ENCODE data around the gene SESN2. TPM values are rescaled to one million over a fixed set of nuclear protein-coding genes. Genes with fewer than 3 reads are reported as not detected.

The SESN2 gene
- total and polyA plus RNA-seq, 7 experiments from 2014 or later = 2.3 to 50.7 (median 5.5) TPM

DNA sequence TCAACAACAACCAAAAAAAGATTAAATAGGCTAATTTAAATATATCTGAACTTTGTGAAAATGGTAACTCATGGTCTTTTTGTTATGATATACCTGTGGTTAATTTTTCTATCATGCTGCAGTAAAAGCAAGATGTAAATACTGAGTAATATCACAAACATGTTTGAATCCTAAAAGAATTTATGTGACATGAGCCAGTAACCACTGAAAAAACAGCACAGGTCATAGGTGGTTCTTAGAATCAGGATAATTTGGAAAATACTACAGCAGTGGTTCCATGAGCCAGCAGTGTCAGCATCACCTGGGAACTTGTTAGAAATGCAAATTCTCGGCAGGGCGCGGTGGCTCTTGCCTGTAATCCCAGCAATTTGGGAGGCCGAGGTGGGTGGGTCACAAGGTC is 19.3 kb upstream of the SESN2 start:
- DNase-seq (no peak), ATAC-seq (no peak)
- Mint-ChIP-seq H3K27me3 (no peaks in the 10 kb centered on the region), H3K9me3 (no peaks in the 10 kb centered on the region), H3K4me1 (peaks cover 12 to 29% (median 24%) of the 10 kb centered on the region in 7 donors), H3K27ac (no peak overlapping the region), H3K36me3 (peaks cover 0 to 4% (median 0%) of the 10 kb centered on the region in 5 donors), H3K4me3 (no peak overlapping the region)
- intact Hi-C loops (cut with micrococcal nuclease) = loop anchor here in 1 of 2 donors (10.0 kb wide), 1 partner anchor 645 kb away; no protein-coding TSS in a partner anchor
- POLR2A ChIA-PET = no interaction called here
- Histone ChIP-seq H3K4me3 (ENCODE audit: low read length) (no peak overlapping the region), H3K4me1 (ENCODE audit: control insufficient read depth in 2 of 2, insufficient read depth in 2 of 2, low read length in 2 of 2) (peaks cover 43 to 45% of the 10 kb centered on the region in 2 donors), H3K9me3 (ENCODE audit: control insufficient read depth in 2 of 3, low read length in 3 of 3) (no peaks in the 10 kb centered on the region), H3K27ac (ENCODE audit: low read depth, low read length) (no peak overlapping the region), H3K27me3 (ENCODE audit: control insufficient read depth in 2 of 2, insufficient read depth in 2 of 2, low read length in 2 of 2) (no peaks in the 10 kb centered on the region), H3K36me3 (ENCODE audit: control insufficient read depth in 2 of 3, insufficient read depth in 3 of 3, low read length in 3 of 3) (peaks cover 0 to 10% (median 0%) of the 10 kb centered on the region in 3 experiments)
- CTCF ChIA-PET = no interaction called here

DNA sequence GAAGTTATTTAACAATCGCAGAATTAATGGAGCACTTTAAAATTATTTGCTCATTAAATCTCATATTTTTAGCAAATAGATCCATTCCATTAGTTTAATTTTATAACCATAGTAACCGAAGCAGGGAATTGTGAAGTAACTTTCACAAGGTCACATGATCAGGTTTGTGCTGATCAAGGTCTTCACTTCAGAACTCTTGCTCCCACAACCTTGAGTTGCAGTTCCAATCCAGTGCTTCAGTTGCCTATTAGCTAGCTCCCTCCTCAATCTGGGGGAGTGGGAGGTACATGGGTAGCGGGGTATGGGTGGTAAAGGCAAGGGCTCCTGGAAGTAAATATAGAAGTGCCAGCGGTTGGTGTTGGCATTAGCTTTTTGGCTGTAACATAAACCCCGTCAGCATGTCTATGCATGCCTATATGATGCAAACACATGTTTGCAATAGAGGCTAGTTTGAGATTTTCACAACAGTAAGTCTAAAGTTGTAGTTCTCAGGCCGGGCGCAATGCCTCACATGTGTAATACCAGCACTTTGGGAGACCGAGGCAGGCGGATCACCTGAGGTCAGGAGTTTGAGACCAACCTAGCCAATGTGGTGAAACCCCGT is 17.6 kb upstream of the SESN2 start:
- H3K27me3 Mint-ChIP-seq = no peaks in the 10 kb centered on the region
- H3K4me3 ChIP-seq (ENCODE audit: low read length) = no peak overlapping the region
- peaks cover 17 to 41% (median 29%) of the 10 kb centered on the region in 7 donors for H3K4me1 Mint-ChIP-seq
- no peak overlapping the region for H3K27ac ChIP-seq (ENCODE audit: low read depth, low read length)
- ChIA-PET CTCF (no interaction called here), POLR2A (interaction anchor here (0.7 to 8.4 kb wide), 2 partner anchors 10 to 516 kb away, joined by 3 to 184 read pairs; partner anchors contain the start of genes ATP5IF1 and DNAJC8)
- no peak for ATAC-seq
- no peaks in the 10 kb centered on the region for H3K9me3 Mint-ChIP-seq
- intact Hi-C loops (cut with micrococcal nuclease) = loop anchor here in 1 of 2 donors (10.0 kb wide), 1 partner anchor 643 kb away; no protein-coding TSS in a partner anchor
- H3K9me3 ChIP-seq (ENCODE audit: control insufficient read depth in 2 of 3, low read length in 3 of 3) = no peaks in the 10 kb centered on the region
- H3K4me1 ChIP-seq (ENCODE audit: control insufficient read depth in 2 of 2, insufficient read depth in 2 of 2, low read length in 2 of 2) = peaks cover 48 to 49% of the 10 kb centered on the region in 2 donors
- DNase-seq = no peak
- peaks cover 0 to 4% (median 0%) of the 10 kb centered on the region in 5 donors for H3K36me3 Mint-ChIP-seq
- no peak overlapping the region for H3K4me3 Mint-ChIP-seq
- peak overlapping the region in 3 of 9 donors; percentile 17 to 86 (median 21) for H3K27ac Mint-ChIP-seq
- H3K27me3 ChIP-seq (ENCODE audit: control insufficient read depth in 2 of 2, insufficient read depth in 2 of 2, low read length in 2 of 2) = no peaks in the 10 kb centered on the region
- peaks cover 0 to 5% (median 0%) of the 10 kb centered on the region in 3 experiments for H3K36me3 ChIP-seq (ENCODE audit: control insufficient read depth in 2 of 3, insufficient read depth in 3 of 3, low read length in 3 of 3)

DNA sequence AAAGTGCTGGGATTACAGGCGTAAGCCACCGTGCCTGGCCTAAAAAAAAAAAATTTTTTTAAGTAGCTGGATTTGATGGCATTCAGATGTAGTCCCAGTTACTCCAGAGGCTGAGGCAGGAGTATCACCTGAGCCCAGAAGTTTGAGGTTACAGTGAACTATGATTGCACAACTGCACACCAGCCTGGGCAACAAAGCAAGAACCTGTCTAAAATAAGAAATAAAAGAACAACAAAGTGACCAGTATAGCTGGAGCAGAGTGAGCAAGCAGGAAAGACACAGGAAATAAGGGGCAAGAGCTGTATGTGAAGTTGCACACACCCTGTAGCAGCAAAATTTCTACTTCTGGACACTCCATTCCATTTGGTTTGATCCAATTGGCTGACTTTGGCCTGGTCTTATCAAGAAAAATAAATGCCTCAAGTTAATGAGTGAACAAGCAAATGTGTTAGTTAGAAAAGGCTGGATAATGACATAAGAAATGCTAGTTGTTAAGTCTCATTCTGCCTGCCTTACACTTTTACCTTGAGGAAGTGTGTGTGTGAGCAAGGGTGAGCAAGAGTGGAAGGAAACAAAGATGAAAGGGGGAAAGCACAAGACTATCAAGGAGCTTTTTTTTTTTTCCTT is 15.5 kb upstream of the SESN2 start:
- peak overlapping the region; percentile 34 for H3K4me3 ChIP-seq (ENCODE audit: low read length)
- peak overlapping the region; percentile 95 for H3K27ac ChIP-seq (ENCODE audit: low read depth, low read length)

DNA sequence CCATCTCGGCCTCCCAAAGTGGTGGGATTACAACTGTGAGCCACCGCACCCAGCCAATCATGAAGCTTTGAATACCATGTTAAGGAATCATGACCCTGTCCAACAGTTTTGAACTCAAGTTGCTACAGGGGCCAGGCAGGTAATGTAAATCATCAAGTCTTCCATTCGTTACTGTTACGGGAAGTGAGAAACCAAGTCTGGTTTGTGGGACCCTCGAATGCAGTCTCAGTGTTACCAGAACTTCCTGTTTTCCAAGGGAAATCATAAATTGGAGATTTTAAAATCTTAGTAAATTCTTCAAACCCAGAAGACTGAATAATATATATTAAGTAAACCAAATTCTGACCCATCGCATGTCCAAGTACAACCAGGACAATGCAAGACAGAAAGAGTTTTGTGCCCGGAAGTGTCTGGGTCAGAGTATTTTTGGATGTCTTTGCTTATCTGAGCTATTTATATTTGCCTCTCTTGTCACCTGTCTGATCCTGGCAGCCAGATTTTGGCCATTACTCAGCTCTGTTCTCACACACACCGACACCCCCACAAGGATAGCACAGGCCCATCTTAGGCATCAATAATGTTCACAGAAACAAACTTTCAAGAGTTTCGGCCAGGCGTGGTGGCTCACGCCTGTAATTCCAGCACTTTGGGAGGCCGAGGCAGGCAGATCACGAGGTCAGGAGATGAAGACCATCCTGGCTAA is 14.6 kb upstream of the SESN2 start:
- H3K4me1 ChIP-seq (ENCODE audit: control insufficient read depth in 2 of 2, insufficient read depth in 2 of 2, low read length in 2 of 2) = peaks cover 55 to 59% of the 10 kb centered on the region in 2 donors
- intact Hi-C loops (cut with micrococcal nuclease) = loop anchor here (1.0 to 10.0 kb wide), 9 partner anchors 8 to 938 kb away; partner anchors contain the start of genes SRSF4 (in 2 of the 2), YTHDF2 (in 2 of the 2), ATP5IF1 (in 1 of the 2) and FAM76A (in 1 of the 2)
- H3K27me3 ChIP-seq (ENCODE audit: control insufficient read depth in 2 of 2, insufficient read depth in 2 of 2, low read length in 2 of 2) = no peaks in the 10 kb centered on the region
- H3K9me3 ChIP-seq (ENCODE audit: control insufficient read depth in 2 of 3, low read length in 3 of 3) = no peaks in the 10 kb centered on the region
- ChIA-PET POLR2A (interaction anchor here (0.7 to 8.4 kb wide), 7 partner anchors 11 to 1812 kb away, joined by 3 to 184 read pairs (median 5); partner anchors contain the start of genes ATP5IF1, DHDDS, DNAJC8 and MED18), CTCF (interaction anchor here (0.9 kb wide), 1 partner anchor 9 kb away, joined by 3 read pairs; no protein-coding TSS in a partner anchor)
- H3K27me3 Mint-ChIP-seq = no peaks in the 10 kb centered on the region
- no peaks in the 10 kb centered on the region for H3K9me3 Mint-ChIP-seq
- peaks cover 39 to 65% (median 55%) of the 10 kb centered on the region in 7 donors for H3K4me1 Mint-ChIP-seq
- ATAC-seq (no peak), DNase-seq (no peak)
- peak overlapping the region; percentile 86 to 99 (median 95) for H3K27ac Mint-ChIP-seq
- no peaks in the 10 kb centered on the region for H3K36me3 ChIP-seq (ENCODE audit: control insufficient read depth in 2 of 3, insufficient read depth in 3 of 3, low read length in 3 of 3)
- H3K27ac ChIP-seq (ENCODE audit: low read depth, low read length) = peak overlapping the region; percentile 95
- H3K36me3 Mint-ChIP-seq = peaks cover 0 to 4% (median 0%) of the 10 kb centered on the region in 5 donors
- H3K4me3 ChIP-seq (ENCODE audit: low read length) = peak overlapping the region; percentile 31
- H3K4me3 Mint-ChIP-seq = peak overlapping the region; percentile 40 to 86 (median 80)

More for the DNA sequence above, 15.5 kb upstream of the SESN2 start:
- H3K4me3 Mint-ChIP-seq = peak overlapping the region; percentile 43 to 86 (median 80)
- no peaks in the 10 kb centered on the region for H3K36me3 ChIP-seq (ENCODE audit: control insufficient read depth in 2 of 3, insufficient read depth in 3 of 3, low read length in 3 of 3)
- no peak for ATAC-seq
- no peaks in the 10 kb centered on the region for H3K27me3 ChIP-seq (ENCODE audit: control insufficient read depth in 2 of 2, insufficient read depth in 2 of 2, low read length in 2 of 2)
- H3K4me1 Mint-ChIP-seq = peaks cover 32 to 57% (median 47%) of the 10 kb centered on the region in 7 donors
- H3K27ac Mint-ChIP-seq = peak overlapping the region; percentile 86 to 99 (median 95)
- peak in 6 of 9 donors; percentile 34 to 55 (median 46) for DNase-seq
- no peaks in the 10 kb centered on the region for H3K9me3 Mint-ChIP-seq
- peaks cover 50 to 52% of the 10 kb centered on the region in 2 donors for H3K4me1 ChIP-seq (ENCODE audit: control insufficient read depth in 2 of 2, insufficient read depth in 2 of 2, low read length in 2 of 2)
- intact Hi-C loops (cut with micrococcal nuclease) = loop anchor here (1.0 to 10.0 kb wide), 3 partner anchors 7 to 641 kb away; partner anchors contain the start of genes ATP5IF1 (in 1 of the 2) and SESN2 (in 1 of the 2)
- no peaks in the 10 kb centered on the region for H3K9me3 ChIP-seq (ENCODE audit: control insufficient read depth in 2 of 3, low read length in 3 of 3)
- ChIA-PET CTCF (interaction anchor here (0.7 to 0.9 kb wide), 3 partner anchors 10 to 648 kb away, joined by 3 to 4 read pairs (median 3); no protein-coding TSS in a partner anchor), POLR2A (interaction anchor here (0.7 to 8.4 kb wide), 8 partner anchors 12 to 1812 kb away, joined by 3 to 184 read pairs (median 6); partner anchors contain the start of genes ATP5IF1, DHDDS, DNAJC8 and MED18)
- H3K36me3 Mint-ChIP-seq = peaks cover 0 to 4% (median 0%) of the 10 kb centered on the region in 5 donors
- H3K27me3 Mint-ChIP-seq = no peaks in the 10 kb centered on the region

DNA sequence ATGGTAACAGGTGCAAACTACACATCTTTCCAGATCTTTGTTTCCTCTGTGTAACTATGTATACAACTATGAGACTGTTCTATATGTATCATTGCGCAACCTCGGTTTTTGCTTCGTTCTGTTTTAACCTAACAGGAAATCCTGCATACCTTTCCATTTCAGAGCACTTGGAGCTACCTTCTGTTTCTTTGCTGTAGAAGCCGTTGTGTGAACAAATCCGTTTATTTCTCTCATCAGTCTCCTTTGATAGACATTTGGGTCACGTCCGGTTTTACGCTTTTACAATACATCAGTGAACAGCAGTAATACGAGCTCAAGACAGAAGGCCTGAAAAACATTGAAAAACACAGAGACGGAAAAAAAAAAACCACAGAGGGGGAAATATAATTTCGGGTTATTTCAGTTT is 12.9 kb upstream of the SESN2 start:
- Histone ChIP-seq H3K4me3 (ENCODE audit: low read length) (peak overlapping the region; percentile 75), H3K27me3 (ENCODE audit: control insufficient read depth in 2 of 2, insufficient read depth in 2 of 2, low read length in 2 of 2) (no peaks in the 10 kb centered on the region), H3K36me3 (ENCODE audit: control insufficient read depth in 2 of 3, insufficient read depth in 3 of 3, low read length in 3 of 3) (no peaks in the 10 kb centered on the region), H3K4me1 (ENCODE audit: control insufficient read depth in 2 of 2, insufficient read depth in 2 of 2, low read length in 2 of 2) (peaks cover 59% of the 10 kb centered on the region in 2 donors), H3K9me3 (ENCODE audit: control insufficient read depth in 2 of 3, low read length in 3 of 3) (no peaks in the 10 kb centered on the region), H3K27ac (ENCODE audit: low read depth, low read length) (peak overlapping the region; percentile 95)
- Mint-ChIP-seq H3K9me3 (no peaks in the 10 kb centered on the region), H3K4me3 (peak overlapping the region; percentile 80 to 99 (median 90)), H3K27ac (peak overlapping the region; percentile 90 to 100 (median 94)), H3K27me3 (no peaks in the 10 kb centered on the region), H3K36me3 (peaks cover 0 to 4% (median 0%) of the 10 kb centered on the region in 5 donors), H3K4me1 (peaks cover 43 to 65% (median 56%) of the 10 kb centered on the region in 7 donors)
- DNase-seq (peak in 7 of 9 donors; percentile 75 to 92 (median 88)), ATAC-seq (peak; percentile 61)
- intact Hi-C loops (cut with micrococcal nuclease) = loop anchor here (1.0 to 10.0 kb wide), 14 partner anchors 10 to 936 kb away; partner anchors contain the start of genes SRSF4 (in 2 of the 2), YTHDF2 (in 2 of the 2), ATP5IF1 (in 1 of the 2) and DNAJC8 (in 1 of the 2)
- ChIA-PET CTCF (interaction anchor here (0.6 to 1.8 kb wide), 6 partner anchors 9 to 90 kb away, joined by 3 to 6 read pairs (median 4); partner anchors contain the start of genes MED18 and SESN2), POLR2A (interaction anchor here (0.6 to 8.4 kb wide), 12 partner anchors 10 to 490 kb away, joined by 3 to 184 read pairs (median 4); partner anchors contain the start of genes ATP5IF1, DNAJC8, MED18 and SESN2)
